Ovary (tissue), 9 donors: ENCODE results near the gene ATP9A. TPM values are rescaled to one million over a fixed set of nuclear protein-coding genes. Genes with fewer than 3 reads are reported as not detected.

Source experiments
- DNase-seq, 5 donors: peaks; one replicate each; pipeline ENCODE4 v3.0.0-alpha.2; 2019 to 2020
- H3K27ac ChIP-seq, 2 donors: fragments of 200-600 bp; one replicate each; pipeline versions ENCODE4 v1.5.1 to v1.8.0; 2019 to 2022
- H3K27me3 ChIP-seq: fragments of 200-600 bp; one replicate; pipeline ENCODE4 v1.8.0; 2022
- H3K36me3 ChIP-seq: fragments of 200-600 bp; sonication (generic); one replicate; pipeline ENCODE4 v1.5.1; 2019
- H3K4me1 ChIP-seq: one replicate; pipeline ENCODE4 v1.8.1; 2013; ENCODE audit warnings: mild to moderate bottlenecking, moderate library complexity; ENCODE audit not compliant: insufficient read depth
- H3K4me3 ChIP-seq: fragments of 200-600 bp; sonication (generic); one replicate; pipeline ENCODE4 v1.5.1; 2017
- H3K9me3 ChIP-seq, 2 donors: fragments of 200-600 bp in 1 of 2; sonication (generic) in 1 of 2; one replicate each; pipeline versions ENCODE4 v1.5.1 to v1.8.1; 2013 to 2019; ENCODE audit warnings: mild to moderate bottlenecking in 1 of 2, moderate library complexity in 1 of 2
- CTCF ChIP-seq, 3 donors: fragments of 450-650 bp in 2 of 3; fragments of 200-600 bp in 1 of 3; IDR thresholded peaks; one replicate each; pipeline versions ENCODE4 v1.5.1 to v1.8.0; 2016 to 2022; ENCODE audit warnings: antibody characterized with exemption in 3 of 3, mild to moderate bottlenecking in 1 of 3
- EP300 ChIP-seq: sonication (generic); formaldehyde crosslinking; IDR thresholded peaks from one replicate; pipeline ENCODE4 v1.6.1; 2017; ENCODE audit warnings: antibody characterized with exemption
- POLR2A ChIP-seq: fragments of 450-650 bp; IDR thresholded peaks from one replicate; pipeline ENCODE4 v1.6.1; 2017; ENCODE audit warnings: antibody characterized with exemption, mild to moderate bottlenecking, moderate library complexity
- WGBS, 3 donors: extraction: QIAGEN DNeasy Blood & Tissue Kit in 1 of 3; methylation state at CpG; one replicate each; pipeline versions ENCODE4 v1.1.5 to v1.1.7; 2013 to 2017; 5-methylcytosine and 5-hydroxymethylcytosine counted together
- intact Hi-C, 4 donors: fragments of 100-400 bp; cut with DNase I; formaldehyde crosslinking; loops; one replicate each; pipeline versions ENCODE4 v1.11.0 to v1.15.1; 2022 to 2023
- polyA plus RNA-seq, 2 donors: library from polyadenylated mRNA; stranded (reverse); fragments of 200-250 nt in 1 of 2; fragments of 350-450 nt in 1 of 2; fragmentation: Illumina TruSeq in 1 of 2; extraction: RNeasy Lipid Tissue Mini Kit (QIAGEN cat#74804) in 1 of 2; gene quantifications; one replicate each; pipeline ENCODE4 v1.2.3, GENCODE V29; 2013 to 2014
- total RNA-seq, 7 donors: library from RNA; depleted of rRNA in 2 of 7; stranded (reverse); fragments of >200 nt in 2 of 7; fragmentation: NEBNext Ultra II Directional in 3 of 7; extraction: Animal tissue kit (Norgen Biotek cat#: 25700) in 3 of 7; gene quantifications; one replicate each; pipeline versions ENCODE4 v1.1.0 to v1.2.4, GENCODE V29; 2016 to 2023
- donor health status: DM: no; HTN: no; CAD: no; lungs with moderate emphysema.
- donor health status: DM: no; HTN: no; CAD: no.
- donor health status: Bipolar disorder and iron deficiency.
- donor health status: DM: yes; HTN: yes; CAD: no.
- donor health status: DM: no; HTN: no; CAD: no.
- donor health status: DM: yes; HTN: yes; CAD: no.

The ATP9A gene
- total and polyA plus RNA-seq, 9 donors = 12.9 to 44.6 (median 29.2) TPM

- TF ChIP-seq POLR2A (peak; percentile 88), EP300 (peak; percentile 37), CTCF (IDR thresholded peaks at IDR 0.05) (no peak)
- peak; percentile 85 to 95 (median 88) for DNase-seq
- Histone ChIP-seq H3K36me3 (no peaks in the 10 kb centered on the region), H3K27ac (peak overlapping the region; percentile 88 to 96), H3K27me3 (no peaks in the 10 kb centered on the region), H3K9me3 (no peaks in the 10 kb centered on the region), H3K4me3 (peak overlapping the region; percentile 50), H3K4me1 (peaks cover 11% of the 10 kb centered on the region)
- WGBS, 3 donors = 0% methylated on average over 69 to 76 of the region's 76 CpGs
- intact Hi-C loops = loop anchor here in 3 of 4 donors (5.0 to 10.0 kb wide), 4 partner anchors 68 to 1295 kb away; no protein-coding TSS in a partner anchor
These were observed 205.6 kb downstream of the ATP9A start for GRCh38 chr20:51562332-51563173.

- no peaks in the 10 kb centered on the region for H3K27me3 ChIP-seq
- TF ChIP-seq EP300 = no peak
- no peak for TF ChIP-seq CTCF (IDR thresholded peaks at IDR 0.05)
- no peak for TF ChIP-seq POLR2A
- DNase-seq = no peak
- 0 to 1% (median 1%) methylated on average over 10 of the region's 10 CpGs for WGBS, 3 donors
- H3K9me3 ChIP-seq = no peaks in the 10 kb centered on the region
- peak overlapping the region; percentile 88 to 96 for H3K27ac ChIP-seq
- H3K4me3 ChIP-seq = peak overlapping the region; percentile 50
- intact Hi-C loops = loop anchor here in 3 of 4 donors (5.0 to 10.0 kb wide), 4 partner anchors 67 to 1295 kb away; no protein-coding TSS in a partner anchor
- no peaks in the 10 kb centered on the region for H3K36me3 ChIP-seq
- H3K4me1 ChIP-seq = peaks cover 11% of the 10 kb centered on the region
These were observed 206.2 kb downstream of the ATP9A start for GRCh38 chr20:51562027-51562331.

GRCh38 chr20:51560550-51561307 lies 207.5 kb downstream of the ATP9A start:
- DNase-seq = peak in 1 of 5 donors; percentile 35
- Histone ChIP-seq H3K4me3 (peak overlapping the region; percentile 19), H3K36me3 (no peaks in the 10 kb centered on the region), H3K9me3 (no peaks in the 10 kb centered on the region), H3K27ac (peak overlapping the region; percentile 10 to 55), H3K27me3 (no peaks in the 10 kb centered on the region), H3K4me1 (peaks cover 11% of the 10 kb centered on the region)
- intact Hi-C loops = loop anchor here in 3 of 4 donors (5.0 to 10.0 kb wide), 4 partner anchors 66 to 1293 kb away; no protein-coding TSS in a partner anchor
- no peak for TF ChIP-seq CTCF (IDR thresholded peaks at IDR 0.05)
- WGBS, 3 donors = 2 to 6% (median 4%) methylated on average over 16 of the region's 16 CpGs

- Histone ChIP-seq H3K27me3 (no peaks in the 10 kb centered on the region), H3K9me3 (no peaks in the 10 kb centered on the region), H3K36me3 (no peaks in the 10 kb centered on the region), H3K4me1 (peaks cover 11% of the 10 kb centered on the region), H3K27ac (no peak overlapping the region), H3K4me3 (no peak overlapping the region)
- TF ChIP-seq EP300 (no peak), POLR2A (no peak), CTCF (IDR thresholded peaks at IDR 0.05) (no peak)
- WGBS, 3 donors = 30 to 53% (median 42%) methylated on average over 1 of the region's 1 CpG
- intact Hi-C loops = loop anchor here in 3 of 4 donors (5.0 to 10.0 kb wide), 4 partner anchors 65 to 1293 kb away; no protein-coding TSS in a partner anchor
- DNase-seq = no peak
These were observed 208.1 kb downstream of the ATP9A start for GRCh38 chr20:51560042-51560441.
